Measurements from ENCODE around the gene SYNPR. TPM values are rescaled to one million over a fixed set of nuclear protein-coding genes. Genes with fewer than 3 reads are reported as not detected.

SYNPR gene
- total RNA-seq, 1 donor from 2014 or later, result 13.2 TPM

DNA sequence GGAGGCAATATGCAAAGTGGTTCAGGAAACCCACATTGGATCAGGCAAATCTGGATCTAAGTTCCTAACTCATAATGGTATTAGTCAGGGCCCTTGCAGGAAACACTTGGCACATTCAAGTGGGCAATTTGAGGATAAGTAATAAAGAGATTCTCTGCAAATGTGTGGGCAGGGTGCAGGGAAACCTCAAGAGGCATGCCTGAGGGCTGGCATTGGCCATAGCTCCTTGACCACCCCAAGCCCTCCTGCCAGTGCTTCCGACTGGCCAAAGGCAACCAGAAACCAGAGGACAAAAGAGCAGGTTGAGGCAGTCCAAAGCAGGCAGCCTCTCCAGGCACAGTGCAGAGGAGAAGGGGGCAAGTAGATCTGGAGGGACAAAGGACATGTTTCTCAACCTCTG lies 243.5 kb downstream of the SYNPR start:
- no peak for DNase-seq (ENCODE audit: low spot score, unreplicated experiment)
- Mint-ChIP-seq H3K4me3 (ENCODE audit: low read depth) (no peak overlapping the region), H3K9me3 (ENCODE audit: low read depth) (no peaks in the 10 kb centered on the region), H3K36me3 (ENCODE audit: insufficient read depth) (no peaks in the 10 kb centered on the region), H3K27ac (no peak overlapping the region), H3K27me3 (no peaks in the 10 kb centered on the region), H3K4me1 (ENCODE audit: low read depth) (no peaks in the 10 kb centered on the region)
- TF ChIP-seq CTCF (IDR thresholded peaks at IDR 0.05; ENCODE audit: unreplicated experiment), result no peak

DNA sequence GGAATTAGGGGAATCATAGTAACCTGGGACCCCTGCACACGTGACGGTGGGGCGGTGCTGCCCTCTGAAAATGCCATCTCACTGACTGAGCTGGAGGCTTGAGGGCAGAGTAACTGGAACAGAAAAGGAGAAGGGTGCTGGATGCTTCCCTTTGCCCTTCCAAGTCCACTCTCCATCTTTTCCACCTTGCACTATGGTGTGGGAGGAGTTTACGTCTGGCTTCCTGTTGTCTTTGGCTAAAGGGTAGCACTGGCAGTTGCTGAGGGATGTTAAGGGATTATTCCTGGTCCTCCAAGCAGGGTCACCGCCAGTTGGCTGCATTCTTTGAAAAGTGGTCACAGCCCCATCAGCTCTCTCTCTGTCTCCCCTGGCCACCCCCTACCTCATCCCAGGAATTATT lies 245.0 kb downstream of the SYNPR start:
- no peak overlapping the region for H3K27ac Mint-ChIP-seq
- DNase-seq (ENCODE audit: low spot score, unreplicated experiment), result no peak
- H3K4me1 Mint-ChIP-seq (ENCODE audit: low read depth), result no peaks in the 10 kb centered on the region

GRCh38 chr3:63528325-63529000 lies 250.4 kb downstream of the SYNPR start:
- TF ChIP-seq CTCF (IDR thresholded peaks at IDR 0.05; ENCODE audit: unreplicated experiment), result no peak
- Mint-ChIP-seq H3K4me3 (ENCODE audit: low read depth) (no peak overlapping the region), H3K36me3 (ENCODE audit: insufficient read depth) (peaks cover 3% of the 10 kb centered on the region), H3K4me1 (ENCODE audit: low read depth) (peaks cover 6% of the 10 kb centered on the region), H3K27ac (no peak overlapping the region), H3K27me3 (no peaks in the 10 kb centered on the region), H3K9me3 (ENCODE audit: low read depth) (no peaks in the 10 kb centered on the region)
- DNase-seq (ENCODE audit: low spot score, unreplicated experiment), result no peak

More for the DNA sequence above, 245.0 kb downstream of the SYNPR start:
- no peaks in the 10 kb centered on the region for H3K27me3 Mint-ChIP-seq
- H3K36me3 Mint-ChIP-seq (ENCODE audit: insufficient read depth), result no peaks in the 10 kb centered on the region
- no peaks in the 10 kb centered on the region for H3K9me3 Mint-ChIP-seq (ENCODE audit: low read depth)
- H3K4me3 Mint-ChIP-seq (ENCODE audit: low read depth), result no peak overlapping the region
- no peak for TF ChIP-seq CTCF (IDR thresholded peaks at IDR 0.05; ENCODE audit: unreplicated experiment)

- Mint-ChIP-seq H3K27me3 (no peaks in the 10 kb centered on the region), H3K36me3 (ENCODE audit: insufficient read depth) (peaks cover 6% of the 10 kb centered on the region), H3K4me3 (ENCODE audit: low read depth) (no peak overlapping the region), H3K9me3 (ENCODE audit: low read depth) (peaks cover 5% of the 10 kb centered on the region), H3K27ac (no peak overlapping the region), H3K4me1 (ENCODE audit: low read depth) (peaks cover 6% of the 10 kb centered on the region)
- no peak for TF ChIP-seq CTCF (IDR thresholded peaks at IDR 0.05; ENCODE audit: unreplicated experiment)
- DNase-seq (ENCODE audit: low spot score, unreplicated experiment), result no peak
These were observed 254.4 kb downstream of the SYNPR start for GRCh38 chr3:63532521-63532920.

GRCh38 chr3:63538919-63539318 lies 260.8 kb downstream of the SYNPR start:
- Mint-ChIP-seq H3K9me3 (ENCODE audit: low read depth) (peaks cover 5% of the 10 kb centered on the region), H3K27me3 (no peaks in the 10 kb centered on the region), H3K36me3 (ENCODE audit: insufficient read depth) (peaks cover 3% of the 10 kb centered on the region), H3K4me1 (ENCODE audit: low read depth) (peaks cover 9% of the 10 kb centered on the region), H3K4me3 (ENCODE audit: low read depth) (no peak overlapping the region), H3K27ac (no peak overlapping the region)
- no peak for TF ChIP-seq CTCF (IDR thresholded peaks at IDR 0.05; ENCODE audit: unreplicated experiment)
- DNase-seq (ENCODE audit: low spot score, unreplicated experiment), result no peak
